GM10248 (cell line): ENCODE data around the gene SIGLEC6.

Experiments
- CTCF ChIA-PET: fragments of 300-600 bp; sonication (Branson Sonifier 250); formaldehyde crosslinking; extraction: SDS; loops from one replicate; lab custom pipeline; 2021; ENCODE audit warnings: antibody characterized with exemption; lab: Yijun Ruan, JAX
- POLR2A ChIA-PET: fragments of 350-650 bp; sonication (Branson Sonifier 250); formaldehyde crosslinking; extraction: SDS; loops from one replicate; lab custom pipeline; 2020; ENCODE audit warnings: antibody characterized with exemption; lab: Yijun Ruan, JAX
- DNase-seq: peaks from one replicate; pipeline ENCODE4 v3.0.0; 2012; ENCODE audit errors: extremely low spot score
- TF ChIP-seq, protein P1 (sequence below): IDR thresholded peaks from 2 replicates; pipeline ENCODE4 v1.5.1; 2012; ENCODE audit warnings: mild to moderate bottlenecking, low read depth; ENCODE audit errors: extremely low read depth, missing control alignments, control extremely low read depth

SIGLEC6 gene

DNA sequence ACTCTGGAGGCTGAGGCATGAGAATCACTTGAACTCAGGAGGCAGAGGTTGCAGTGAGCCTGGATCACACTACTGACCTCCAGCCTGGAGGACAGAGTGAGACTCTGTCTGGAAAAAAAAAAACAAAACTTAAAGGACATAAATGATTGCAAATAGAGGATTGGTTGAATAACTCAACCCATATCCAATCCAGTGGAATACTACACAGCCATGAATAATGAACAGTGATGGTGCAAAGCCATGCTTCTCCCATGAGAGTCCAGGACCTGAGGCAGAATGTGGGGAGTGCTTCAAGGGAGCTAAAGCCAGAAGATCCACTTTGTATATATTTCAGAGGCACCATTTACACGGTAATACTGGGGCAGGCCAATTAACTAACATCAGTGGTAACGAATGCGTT, 55.3 kb downstream of the SIGLEC6 start:
- TF ChIP-seq, protein P1, sequence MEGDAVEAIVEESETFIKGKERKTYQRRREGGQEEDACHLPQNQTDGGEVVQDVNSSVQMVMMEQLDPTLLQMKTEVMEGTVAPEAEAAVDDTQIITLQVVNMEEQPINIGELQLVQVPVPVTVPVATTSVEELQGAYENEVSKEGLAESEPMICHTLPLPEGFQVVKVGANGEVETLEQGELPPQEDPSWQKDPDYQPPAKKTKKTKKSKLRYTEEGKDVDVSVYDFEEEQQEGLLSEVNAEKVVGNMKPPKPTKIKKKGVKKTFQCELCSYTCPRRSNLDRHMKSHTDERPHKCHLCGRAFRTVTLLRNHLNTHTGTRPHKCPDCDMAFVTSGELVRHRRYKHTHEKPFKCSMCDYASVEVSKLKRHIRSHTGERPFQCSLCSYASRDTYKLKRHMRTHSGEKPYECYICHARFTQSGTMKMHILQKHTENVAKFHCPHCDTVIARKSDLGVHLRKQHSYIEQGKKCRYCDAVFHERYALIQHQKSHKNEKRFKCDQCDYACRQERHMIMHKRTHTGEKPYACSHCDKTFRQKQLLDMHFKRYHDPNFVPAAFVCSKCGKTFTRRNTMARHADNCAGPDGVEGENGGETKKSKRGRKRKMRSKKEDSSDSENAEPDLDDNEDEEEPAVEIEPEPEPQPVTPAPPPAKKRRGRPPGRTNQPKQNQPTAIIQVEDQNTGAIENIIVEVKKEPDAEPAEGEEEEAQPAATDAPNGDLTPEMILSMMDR: no peak
- DNase-seq: no peak
- ChIA-PET CTCF (interaction anchor here (0.6 to 11.7 kb wide), 5 partner anchors 16 to 185 kb away, joined by 3 to 250 read pairs (median 4); no protein-coding TSS in a partner anchor), POLR2A (no interaction called here)

- peak; percentile 73 for DNase-seq
- CTCF ChIA-PET: interaction anchor here (0.6 to 11.7 kb wide), 49 partner anchors 10 to 764 kb away, joined by 3 to 250 read pairs (median 4); partner anchors contain the start of genes NKG7, SIGLEC10, SIGLEC14 and SIGLEC6
- TF ChIP-seq, protein P1: peak; percentile 83
- POLR2A ChIA-PET: no interaction called here
Observed at GRCh38 chr19:51473009-51473707, 58.3 kb downstream of the SIGLEC6 start.

GRCh38 chr19:51472607-51473006, 58.9 kb downstream of the SIGLEC6 start:
- CTCF ChIA-PET: interaction anchor here (0.6 to 11.7 kb wide), 37 partner anchors 11 to 765 kb away, joined by 3 to 250 read pairs (median 5); partner anchors contain the start of genes NKG7, SIGLEC10, SIGLEC14 and SIGLEC6
- no peak for DNase-seq
- POLR2A ChIA-PET: no interaction called here
- TF ChIP-seq, protein P1: peak; percentile 16

DNA sequence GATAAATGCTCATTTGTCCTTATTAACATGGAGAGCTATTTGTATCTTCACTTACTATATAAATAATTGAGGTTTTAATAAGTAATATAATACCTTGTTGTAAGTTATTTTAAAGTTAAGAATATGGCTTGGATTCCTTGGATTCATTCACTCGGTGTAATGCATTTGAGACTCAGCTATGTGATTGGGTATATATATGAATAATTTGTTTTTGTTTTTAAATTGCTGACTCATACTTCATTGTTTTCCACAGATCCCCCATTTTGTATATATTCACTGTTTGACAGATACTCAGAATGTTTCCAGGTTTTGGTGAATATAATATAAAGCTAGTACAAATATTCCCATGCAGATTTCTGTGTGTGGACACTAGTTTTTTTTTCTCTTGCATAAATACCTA, 59.9 kb downstream of the SIGLEC6 start:
- ChIA-PET POLR2A (no interaction called here), CTCF (interaction anchor here (0.7 to 11.7 kb wide), 10 partner anchors 11 to 549 kb away, joined by 3 to 250 read pairs (median 4); no protein-coding TSS in a partner anchor)
- TF ChIP-seq, protein P1: no peak
- DNase-seq: no peak

DNA sequence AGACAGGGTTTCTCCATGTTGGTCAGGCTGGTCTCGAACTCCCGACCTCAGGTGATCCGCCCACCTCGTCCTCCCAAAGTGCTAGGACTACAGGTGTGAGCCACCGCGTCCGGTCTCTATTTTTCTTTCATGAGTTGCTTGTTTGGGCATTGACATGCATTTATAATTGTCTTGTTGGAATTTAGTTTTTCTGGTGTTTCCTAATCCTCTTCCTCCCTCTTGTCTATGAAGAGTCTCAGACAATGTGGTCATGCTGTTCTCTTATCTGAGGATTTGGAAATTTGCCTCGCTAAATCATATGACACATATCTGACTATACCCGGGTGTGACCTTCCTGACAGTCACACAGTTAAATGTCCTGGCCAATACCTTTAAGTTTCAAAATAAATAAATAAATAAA, 60.5 kb downstream of the SIGLEC6 start:
- TF ChIP-seq, protein P1: no peak
- CTCF ChIA-PET: interaction anchor here (0.9 to 11.7 kb wide), 8 partner anchors 10 to 190 kb away, joined by 3 to 250 read pairs (median 4); no protein-coding TSS in a partner anchor
- POLR2A ChIA-PET: no interaction called here
- DNase-seq: no peak

- ChIA-PET POLR2A (no interaction called here), CTCF (interaction anchor here (1.0 to 3.1 kb wide), 6 partner anchors 31 to 188 kb away, joined by 3 to 11 read pairs (median 4); no protein-coding TSS in a partner anchor)
- no peak for DNase-seq
- TF ChIP-seq, protein P1: no peak
Observed at GRCh38 chr19:51469629-51470028, 61.8 kb downstream of the SIGLEC6 start.
